GM19193 (cell line): Measurements from ENCODE around the gene MSX2.

Source experiments
- POLR2A ChIP-seq: IDR thresholded peaks from 4 replicates; pipeline ENCODE4 v1.6.1; 2011; ENCODE audit not compliant: insufficient read depth, insufficient read length; ENCODE audit errors: extremely low read depth

MSX2 gene

DNA sequence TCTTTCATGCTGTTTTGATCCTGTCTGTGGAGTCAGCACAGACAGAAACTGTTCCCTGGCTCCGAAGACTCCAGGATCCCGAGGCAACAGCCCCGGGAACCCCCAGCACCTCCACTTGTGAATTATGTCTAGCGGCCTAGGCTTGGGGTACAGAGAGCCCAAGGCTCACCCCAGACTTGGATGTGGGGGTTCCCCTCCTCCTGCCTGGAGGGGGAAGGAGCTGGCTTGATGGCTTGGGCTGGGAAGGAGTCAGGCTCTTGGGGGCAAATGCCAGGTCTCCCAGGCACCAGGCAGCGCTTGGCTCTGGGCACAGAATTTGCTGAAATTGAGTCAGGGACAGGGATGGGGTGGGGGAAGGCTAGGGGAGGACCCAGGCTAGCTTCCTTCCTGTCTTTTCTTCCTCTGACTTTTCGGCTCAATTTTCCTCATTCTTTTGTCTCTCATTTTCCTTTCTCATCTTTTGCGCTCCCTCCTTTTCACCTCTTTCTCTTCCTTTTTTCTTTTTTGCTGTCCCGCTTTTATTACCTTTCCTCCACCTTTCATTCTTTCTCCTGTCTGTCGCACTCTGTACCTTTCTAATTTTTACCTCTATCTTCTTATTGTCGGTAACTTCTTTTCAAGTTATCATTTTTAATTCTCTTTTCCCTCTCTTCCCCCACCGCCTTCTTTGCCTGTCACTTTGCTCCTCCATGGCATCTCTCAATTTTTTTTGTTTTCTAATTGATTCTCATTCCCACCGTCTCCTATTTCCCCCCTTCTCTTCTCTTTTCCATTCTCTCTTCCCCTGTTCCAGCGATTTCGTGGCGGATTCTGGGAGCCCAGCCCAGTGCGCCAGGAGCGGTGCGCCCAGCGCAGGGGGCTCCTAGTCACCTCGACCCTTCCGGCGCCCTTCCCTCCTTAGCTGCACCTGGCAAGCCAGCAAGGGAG is 10.5 kb downstream of the MSX2 start:
- TF ChIP-seq POLR2A = no peak

DNA sequence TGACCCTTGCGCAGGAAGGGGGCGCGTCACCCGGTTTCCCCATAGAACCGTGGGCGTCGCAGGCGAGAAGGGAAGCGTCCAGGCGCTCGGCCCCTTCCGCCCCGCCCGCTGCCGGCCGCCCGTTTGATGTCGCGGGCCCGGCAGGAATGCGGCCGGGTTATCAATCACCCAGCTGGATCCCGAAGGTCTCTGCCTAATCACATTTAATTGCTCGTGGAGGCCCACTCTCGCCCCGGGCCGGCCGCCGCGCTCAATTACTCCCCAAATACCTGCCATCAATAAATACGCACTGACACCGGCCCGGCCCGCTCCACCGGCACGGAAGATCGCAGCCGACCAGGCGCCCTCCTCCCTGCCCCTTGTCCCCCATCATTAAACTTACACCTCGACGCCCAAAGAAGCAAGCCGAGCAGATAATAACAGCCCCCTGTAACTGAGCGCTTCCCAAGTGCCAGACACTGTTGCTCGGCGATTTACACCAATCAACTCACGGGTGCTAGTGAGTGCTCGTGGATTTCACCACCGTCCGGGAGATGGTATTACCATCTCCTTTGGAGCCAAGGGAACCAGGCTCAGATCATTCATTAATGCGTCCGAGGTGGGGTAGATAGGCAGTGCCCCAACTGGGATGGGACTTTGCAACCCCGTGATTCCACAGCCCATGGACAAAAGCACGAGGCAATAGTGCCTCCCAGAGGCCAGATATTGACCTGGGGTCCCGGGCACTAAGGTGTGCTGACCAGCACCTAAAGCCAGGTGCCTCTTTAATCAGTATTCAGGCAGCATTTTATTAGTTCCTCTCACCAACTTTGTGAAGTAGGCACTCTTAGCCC is 11.3 kb downstream of the MSX2 start:
- no peak for TF ChIP-seq POLR2A

DNA sequence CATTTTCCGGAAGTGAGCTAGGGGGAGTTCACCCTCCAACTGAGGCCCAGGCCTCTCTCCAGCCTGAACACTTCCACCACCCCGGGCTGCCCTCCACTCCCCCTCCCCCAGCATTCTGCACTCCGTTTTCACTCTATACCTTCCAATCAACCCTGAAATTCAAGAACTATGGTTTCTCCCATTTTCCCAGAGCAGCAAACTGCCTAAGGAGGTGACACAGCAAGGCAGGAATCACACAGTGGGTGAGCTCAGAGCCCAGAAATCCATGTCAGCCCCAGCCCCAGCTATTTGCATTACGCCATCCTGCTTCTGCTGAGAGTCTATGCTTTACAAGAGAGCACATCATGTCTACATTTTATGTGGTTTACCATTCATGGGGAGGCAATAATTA is 11.9 kb downstream of the MSX2 start:
- no peak for TF ChIP-seq POLR2A

DNA sequence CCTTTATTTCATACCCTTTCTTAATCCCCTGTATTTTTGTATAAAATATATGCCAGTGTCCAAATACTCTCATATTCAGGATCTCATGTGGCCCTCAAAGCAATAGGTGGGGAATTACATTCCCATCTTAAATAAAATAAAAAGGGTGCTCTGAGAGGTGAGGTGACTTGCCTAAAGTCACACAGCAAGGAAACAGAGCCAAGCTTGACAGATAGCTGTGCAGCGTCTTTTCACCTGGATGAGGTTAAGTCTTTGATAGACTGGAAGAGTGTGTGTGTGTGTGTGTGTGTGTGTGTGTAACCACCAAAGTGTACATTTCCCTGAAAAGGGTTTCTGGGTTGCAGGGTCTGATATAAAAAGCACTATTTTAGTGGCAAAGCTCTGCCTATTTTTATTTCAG is 12.4 kb downstream of the MSX2 start:
- TF ChIP-seq POLR2A = no peak

DNA sequence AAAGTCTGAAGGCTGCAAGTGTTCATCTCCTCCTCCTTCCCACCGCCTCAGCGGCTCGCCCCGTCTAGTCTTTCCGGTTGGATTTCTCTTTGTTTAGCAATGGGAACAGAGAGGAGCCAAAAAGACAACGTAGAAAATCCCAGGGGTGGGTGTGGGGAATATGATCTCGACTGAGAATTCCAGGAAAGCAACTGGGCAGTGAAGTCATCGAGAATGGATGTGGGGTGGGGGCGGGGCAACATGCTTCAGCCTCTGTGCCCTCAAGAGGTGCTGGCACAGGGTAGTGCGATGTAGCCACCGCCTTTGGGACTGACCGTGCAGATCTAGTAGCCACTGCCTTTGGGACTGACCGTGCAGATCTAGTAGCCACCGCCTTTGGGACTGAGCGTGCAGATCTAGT is 12.9 kb downstream of the MSX2 start:
- TF ChIP-seq POLR2A = no peak

DNA sequence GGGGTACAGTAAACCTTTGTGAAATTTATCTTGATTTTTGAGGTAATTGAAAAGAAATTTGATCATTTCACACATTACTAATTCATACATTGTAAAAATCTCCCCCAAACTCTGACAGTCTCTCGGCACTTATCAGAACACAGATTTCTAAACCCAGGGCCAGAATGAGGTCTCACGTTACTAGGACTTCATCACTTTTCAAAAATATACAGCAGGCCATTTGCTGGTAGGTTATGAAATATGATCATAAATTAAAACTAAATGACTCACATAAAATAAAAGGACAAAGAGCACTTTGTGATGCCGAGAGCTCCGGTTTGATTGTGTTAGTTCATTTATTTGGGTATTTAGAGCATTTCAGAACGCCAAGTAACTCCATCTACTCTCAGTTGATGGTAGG is 17.0 kb downstream of the MSX2 start:
- TF ChIP-seq POLR2A = no peak

DNA sequence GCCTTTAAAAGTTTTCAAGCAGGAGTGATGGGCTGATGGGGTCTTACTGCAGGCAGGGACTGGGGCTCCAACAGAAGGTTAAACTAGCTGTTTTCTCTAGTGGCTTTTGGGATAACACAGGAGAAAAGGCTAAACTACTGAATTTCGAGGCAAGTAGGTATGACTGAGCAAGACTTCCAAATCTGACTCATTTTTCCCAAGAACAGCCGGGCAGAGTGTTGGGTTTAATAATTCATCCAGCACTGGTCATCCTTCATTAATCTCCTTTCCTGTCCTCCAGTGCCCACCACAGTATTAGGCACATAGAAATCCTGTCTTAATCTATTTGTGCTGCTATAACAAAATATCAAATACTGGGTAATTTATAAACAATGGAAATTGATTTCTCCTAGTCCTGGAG is 20.5 kb downstream of the MSX2 start:
- no peak for TF ChIP-seq POLR2A

DNA sequence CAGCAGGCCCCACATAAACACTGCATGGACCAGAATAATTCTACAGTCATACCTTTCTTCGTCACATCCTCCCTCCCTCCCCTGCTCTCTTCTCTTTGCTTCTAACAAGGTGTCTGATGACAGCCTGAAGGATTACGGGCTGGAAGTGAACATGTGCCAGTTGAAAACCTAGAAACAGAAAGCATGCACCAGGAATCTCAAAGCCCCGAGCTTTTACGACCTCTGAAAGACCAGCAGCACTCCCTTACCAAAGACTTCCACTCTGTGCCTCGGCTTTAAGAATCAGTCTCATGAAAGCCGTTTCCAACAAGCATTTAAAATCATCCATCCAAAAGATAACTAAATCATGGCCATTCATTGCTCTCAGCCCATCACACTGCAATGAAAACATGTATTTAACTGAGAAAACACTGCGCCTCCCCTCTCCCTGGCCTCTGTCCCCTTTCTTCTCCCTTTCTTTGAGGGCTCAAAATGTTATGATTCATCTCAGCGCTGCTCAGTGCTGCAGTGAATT is 21.3 kb downstream of the MSX2 start:
- no peak for TF ChIP-seq POLR2A

DNA sequence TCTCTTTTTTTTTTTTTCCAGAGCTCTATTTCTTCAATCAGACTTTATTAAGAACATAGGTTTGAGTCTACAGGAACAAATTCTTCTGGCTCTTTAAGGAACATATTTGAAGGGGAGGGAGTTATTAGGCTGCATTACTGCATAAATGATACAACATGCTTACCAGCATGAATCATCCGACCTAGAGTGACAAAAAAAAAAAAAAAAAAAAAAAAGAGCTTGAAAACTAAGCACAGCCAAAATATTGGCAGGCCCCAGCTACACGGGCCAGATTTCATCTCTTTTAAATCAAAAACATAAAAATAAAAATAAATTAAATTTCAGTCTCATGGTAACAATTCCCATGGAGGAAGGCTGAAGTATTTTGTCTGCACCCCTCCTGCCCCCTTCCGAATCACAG is 26.3 kb downstream of the MSX2 start:
- TF ChIP-seq POLR2A = no peak

DNA sequence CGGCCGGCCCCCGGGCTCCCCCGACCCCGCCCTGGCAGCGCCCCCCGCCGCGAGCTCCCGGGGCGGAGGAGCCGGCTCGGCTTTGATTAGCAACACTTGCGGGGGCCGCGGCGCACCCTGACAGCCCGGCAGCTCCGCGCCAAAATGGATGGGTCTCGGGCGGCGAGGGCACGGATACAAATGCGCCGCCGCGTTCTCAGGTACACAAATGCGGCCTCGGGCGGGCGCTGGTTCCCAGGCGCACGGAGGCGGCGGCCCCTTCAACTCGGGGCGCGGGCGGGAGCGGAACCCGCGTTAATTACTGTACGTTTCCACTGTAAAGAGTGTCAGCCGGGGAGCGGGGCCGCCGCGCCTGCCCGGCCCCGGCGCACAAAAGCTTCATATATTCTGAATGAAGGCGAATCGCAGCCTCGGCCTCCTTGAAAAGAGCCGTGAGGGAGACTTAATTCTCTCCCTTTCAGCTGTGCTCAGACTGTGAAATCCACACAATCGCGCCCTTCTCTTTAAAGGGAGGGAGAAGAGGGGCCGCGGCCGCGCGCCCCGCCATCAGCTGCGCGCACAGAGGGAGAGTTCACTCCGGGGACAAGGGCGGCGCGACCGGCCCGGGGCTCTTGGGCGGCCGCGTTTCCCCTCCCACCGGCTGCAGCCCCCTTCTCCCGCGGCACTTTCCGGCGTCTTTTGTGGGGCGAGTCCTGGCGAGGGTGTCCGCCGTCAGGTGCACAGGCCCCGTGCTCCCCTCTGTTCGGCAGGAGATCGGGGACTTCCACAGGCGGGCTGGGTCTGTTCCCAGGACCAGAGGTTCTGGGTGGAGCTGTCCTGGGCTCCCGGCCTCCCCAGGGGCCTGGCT is 27.0 kb downstream of the MSX2 start:
- TF ChIP-seq POLR2A = no peak

DNA sequence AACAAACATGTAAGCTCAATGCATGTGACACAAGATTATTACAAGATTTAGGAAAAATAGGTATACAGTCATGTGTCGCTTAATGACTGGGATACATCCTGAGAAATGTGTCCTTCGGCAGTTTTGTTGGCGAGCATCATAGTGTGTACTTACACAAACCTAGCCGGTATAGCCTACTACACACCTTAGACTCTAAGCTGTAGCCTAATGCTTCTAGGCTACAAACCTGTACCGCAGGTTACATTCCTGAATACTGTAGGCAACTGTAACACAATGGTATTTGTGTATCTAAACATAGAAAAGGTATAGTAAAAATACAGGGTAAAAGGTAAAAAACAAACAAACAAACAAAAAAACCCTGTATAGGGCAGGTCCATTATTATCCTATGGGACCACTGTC is 27.7 kb downstream of the MSX2 start:
- TF ChIP-seq POLR2A = no peak

DNA sequence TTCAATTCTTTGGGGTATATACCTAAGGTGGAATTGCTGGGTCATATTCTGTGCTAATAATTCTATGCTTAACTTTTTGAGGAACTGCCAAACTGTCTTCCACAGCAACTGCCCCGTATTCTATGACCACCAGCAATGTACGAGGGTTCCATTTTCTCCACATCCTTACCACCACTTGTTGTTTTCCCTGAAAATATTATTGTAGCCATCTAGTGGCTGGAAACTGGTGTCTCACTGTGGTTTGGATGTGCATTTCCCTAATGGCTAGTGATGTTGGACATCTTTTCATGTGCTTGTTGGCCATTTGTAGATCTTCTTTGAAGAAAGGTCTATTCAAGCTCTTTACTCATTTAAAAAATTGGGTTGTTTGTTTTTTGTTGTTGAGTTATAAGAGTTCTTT is 30.7 kb downstream of the MSX2 start:
- no peak for TF ChIP-seq POLR2A

DNA sequence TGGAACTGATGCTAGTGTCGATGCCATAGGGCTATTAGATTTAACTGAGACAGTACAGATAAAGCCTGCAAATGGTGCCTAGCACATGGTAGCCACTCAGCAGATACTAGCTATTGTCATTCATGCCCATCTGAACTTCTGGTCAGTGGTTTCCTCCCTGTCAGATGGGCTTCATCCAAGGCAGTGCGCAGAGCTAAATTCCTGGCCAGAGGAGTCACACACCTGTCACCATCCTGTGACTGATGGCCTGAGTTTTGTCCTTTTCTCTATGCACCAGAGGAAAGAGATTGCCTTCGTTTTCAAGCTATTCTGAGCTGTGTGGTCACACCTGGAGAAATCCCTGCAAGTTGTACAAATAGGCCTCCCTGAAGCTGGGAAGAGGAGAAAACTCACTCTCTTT is 34.7 kb downstream of the MSX2 start:
- no peak for TF ChIP-seq POLR2A

DNA sequence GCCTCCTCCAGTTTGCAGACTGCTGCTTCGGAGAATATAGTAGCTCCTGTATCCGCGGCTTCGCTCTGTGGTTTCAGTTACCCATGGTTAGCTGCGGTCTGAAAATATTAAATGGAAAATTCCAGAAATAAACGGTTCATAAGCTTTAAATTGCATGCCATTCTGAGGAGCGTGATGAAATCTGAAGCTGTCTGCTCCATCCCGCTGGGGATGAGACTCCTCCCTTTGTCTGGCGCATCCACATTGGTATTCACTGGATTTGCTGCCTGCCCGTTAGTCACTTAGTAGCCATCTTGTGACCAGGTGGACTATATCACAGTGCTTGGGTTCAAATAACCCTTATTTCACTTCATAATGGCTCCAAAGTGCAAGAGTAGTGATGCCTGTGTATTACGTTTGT is 36.3 kb downstream of the MSX2 start:
- TF ChIP-seq POLR2A = no peak

DNA sequence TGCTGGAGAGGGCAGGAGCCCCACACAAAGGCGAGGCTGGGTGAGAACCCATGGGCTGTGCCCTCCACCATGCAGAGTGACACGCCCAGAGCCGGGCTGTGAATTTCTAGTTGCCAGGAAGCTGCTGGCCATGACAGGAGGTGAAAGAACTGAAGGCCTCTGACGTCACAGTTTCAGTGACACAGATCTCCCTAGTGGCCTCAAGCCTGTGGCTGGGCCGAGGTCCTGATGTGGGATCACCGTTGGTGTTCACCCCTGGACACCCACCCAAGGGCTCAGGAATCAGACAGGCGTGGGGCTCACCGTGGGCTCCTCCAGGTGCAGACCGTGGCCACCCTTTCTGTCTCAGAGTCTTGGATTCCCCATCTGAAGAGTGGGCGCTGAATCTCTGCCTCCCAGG is 39.9 kb downstream of the MSX2 start:
- no peak for TF ChIP-seq POLR2A
